ENCODE measurements around the gene TNIP1. TPM values are rescaled to one million over a fixed set of nuclear protein-coding genes. Genes with fewer than 3 reads are reported as not detected.

The TNIP1 gene
- total RNA-seq, 6 donors from 2014 or later = 109 to 166 (median 130) TPM

DNA sequence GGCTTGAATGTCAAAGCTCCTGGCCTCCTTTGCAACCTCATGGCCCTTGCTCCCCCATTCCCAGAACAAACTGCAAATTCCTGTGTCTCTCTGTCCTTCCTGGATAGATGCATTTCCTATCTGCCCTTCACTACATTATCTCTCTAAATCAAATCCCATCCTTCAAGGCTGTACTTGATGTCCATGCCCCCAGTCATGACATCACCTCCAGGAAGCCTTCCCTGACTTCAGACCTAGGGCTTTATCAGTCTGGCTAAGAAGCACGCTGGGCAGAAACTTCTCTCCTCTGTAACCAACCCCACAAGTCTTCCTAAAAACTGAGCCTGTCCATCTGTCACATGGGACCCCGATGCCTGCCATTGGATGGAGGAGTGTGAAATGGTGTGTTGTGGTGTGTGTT lies 25.7 kb upstream of the TNIP1 start:
- H3K9me3 ChIP-seq = no peaks in the 10 kb centered on the region
- H3K36me3 ChIP-seq = peaks cover 0 to 70% (median 17%) of the 10 kb centered on the region in 4 donors
- H3K27me3 ChIP-seq = no peaks in the 10 kb centered on the region
- peak overlapping the region in 1 of 4 donors; percentile 28 for H3K27ac ChIP-seq
- DNase-seq (no peak), ATAC-seq (ENCODE audit: low FRiP score in 2 of 2) (no peak)
- no peak overlapping the region for H3K4me3 ChIP-seq
- no peak for TF ChIP-seq CTCF (IDR thresholded peaks at IDR 0.05)
- TF ChIP-seq POLR2A (IDR thresholded peaks at IDR 0.05) = no peak
- TF ChIP-seq POLR2AphosphoS5 (IDR thresholded peaks at IDR 0.05) = no peak
- TF ChIP-seq EP300 (IDR thresholded peaks at IDR 0.05) = no peak
- WGBS, 2 donors = 85 to 93% methylated on average over 2 of the region's 2 CpGs
- H3K4me1 ChIP-seq = peaks cover 30 to 42% (median 42%) of the 10 kb centered on the region in 4 donors

DNA sequence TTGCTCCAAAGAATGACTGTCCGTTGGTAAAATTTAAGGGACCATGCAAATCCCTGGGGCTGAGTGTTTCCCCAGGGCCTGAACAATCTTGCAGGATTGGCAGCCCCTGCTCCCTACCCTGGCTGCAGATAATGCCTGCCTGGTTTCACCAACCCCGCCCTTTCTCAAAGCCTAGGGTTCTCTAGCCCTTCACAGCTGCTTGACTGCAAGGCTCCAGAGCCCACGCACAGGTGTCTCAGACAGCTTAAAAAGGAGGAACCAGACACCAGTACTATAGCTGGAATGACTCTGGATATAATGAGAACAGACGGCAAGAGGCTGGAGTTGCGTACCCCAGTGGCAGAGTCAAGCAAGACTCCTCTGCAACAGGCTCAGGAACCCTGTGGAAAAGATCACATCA lies 25.2 kb upstream of the TNIP1 start:
- Histone ChIP-seq H3K36me3 (peaks cover 0 to 70% (median 19%) of the 10 kb centered on the region in 4 donors), H3K9me3 (no peaks in the 10 kb centered on the region), H3K27ac (no peak overlapping the region), H3K4me3 (no peak overlapping the region), H3K4me1 (peaks cover 35 to 47% (median 46%) of the 10 kb centered on the region in 4 donors), H3K27me3 (no peaks in the 10 kb centered on the region)
- DNase-seq = no peak
- TF ChIP-seq POLR2A (IDR thresholded peaks at IDR 0.05) (no peak), EP300 (IDR thresholded peaks at IDR 0.05) (no peak), POLR2AphosphoS5 (IDR thresholded peaks at IDR 0.05) (no peak), CTCF (IDR thresholded peaks at IDR 0.05) (no peak)
- 82 to 90% methylated on average over 5 of the region's 5 CpGs for WGBS, 2 donors
- no peak for ATAC-seq (ENCODE audit: low FRiP score in 2 of 2)

GRCh38 chr5:151105561-151105960 lies 24.7 kb upstream of the TNIP1 start:
- Histone ChIP-seq H3K4me3 (no peak overlapping the region), H3K36me3 (peaks cover 0 to 75% (median 17%) of the 10 kb centered on the region in 4 donors), H3K4me1 (peaks cover 40 to 52% (median 51%) of the 10 kb centered on the region in 4 donors), H3K27ac (peak overlapping the region in 1 of 4 donors; percentile 33), H3K9me3 (no peaks in the 10 kb centered on the region), H3K27me3 (no peaks in the 10 kb centered on the region)
- TF ChIP-seq POLR2A (IDR thresholded peaks at IDR 0.05) (no peak), POLR2AphosphoS5 (IDR thresholded peaks at IDR 0.05) (no peak), EP300 (IDR thresholded peaks at IDR 0.05) (no peak), CTCF (IDR thresholded peaks at IDR 0.05) (no peak)
- no peak for DNase-seq
- no peak for ATAC-seq (ENCODE audit: low FRiP score in 2 of 2)
- WGBS, 2 donors = 73 to 81% methylated on average over 2 of the region's 2 CpGs

- no peak overlapping the region for H3K4me3 ChIP-seq
- peak overlapping the region; percentile 19 to 75 (median 62) for H3K27ac ChIP-seq
- DNase-seq = no peak
- H3K9me3 ChIP-seq = no peaks in the 10 kb centered on the region
- H3K36me3 ChIP-seq = peaks cover 0 to 69% (median 12%) of the 10 kb centered on the region in 4 donors
- TF ChIP-seq CTCF (IDR thresholded peaks at IDR 0.05) (no peak), POLR2AphosphoS5 (IDR thresholded peaks at IDR 0.05) (peak; percentile 68 to 72), POLR2A (IDR thresholded peaks at IDR 0.05) (no peak), EP300 (IDR thresholded peaks at IDR 0.05) (peak in 1 of 4 donors; percentile 24)
- ATAC-seq (ENCODE audit: low FRiP score in 2 of 2) = peak in 1 of 2 donors; percentile 37
- WGBS, 2 donors = 82 to 89% methylated on average over 4 to 5 of the region's 5 CpGs
- no peaks in the 10 kb centered on the region for H3K27me3 ChIP-seq
- H3K4me1 ChIP-seq = peaks cover 46 to 59% (median 57%) of the 10 kb centered on the region in 4 donors
Measured at GRCh38 chr5:151104795-151105194, 24.0 kb upstream of the TNIP1 start.

DNA sequence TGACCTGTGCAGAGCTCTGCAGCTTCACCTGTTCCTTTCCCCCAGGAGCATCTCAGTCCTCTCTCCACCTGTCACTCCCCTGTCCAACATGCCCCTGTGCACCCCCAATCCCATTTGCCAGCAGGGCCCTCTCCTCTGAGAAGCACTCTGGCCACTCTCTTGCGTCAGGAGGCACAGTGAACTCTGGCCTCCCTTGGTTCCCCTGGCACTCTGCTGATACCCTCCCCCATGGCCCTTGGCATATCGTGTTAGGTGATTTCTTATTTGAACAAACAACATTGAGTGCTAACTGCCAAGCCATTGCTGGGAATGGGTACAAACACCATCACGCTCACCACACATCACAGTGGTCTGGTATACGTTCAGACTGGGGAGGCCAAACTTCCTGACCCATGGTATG lies 20.9 kb upstream of the TNIP1 start:
- H3K36me3 ChIP-seq = peaks cover 0 to 46% (median 5%) of the 10 kb centered on the region in 4 donors
- no peak overlapping the region for H3K4me3 ChIP-seq
- H3K27me3 ChIP-seq = no peaks in the 10 kb centered on the region
- DNase-seq = peak in 1 of 2 donors; percentile 59
- H3K27ac ChIP-seq = peak overlapping the region in 3 of 4 donors; percentile 59 to 83 (median 68)
- TF ChIP-seq POLR2AphosphoS5 (IDR thresholded peaks at IDR 0.05) = no peak
- TF ChIP-seq EP300 (IDR thresholded peaks at IDR 0.05) = no peak
- no peak for TF ChIP-seq POLR2A (IDR thresholded peaks at IDR 0.05)
- no peak for TF ChIP-seq CTCF (IDR thresholded peaks at IDR 0.05)
- ATAC-seq (ENCODE audit: low FRiP score in 2 of 2) = no peak
- H3K9me3 ChIP-seq = no peaks in the 10 kb centered on the region
- H3K4me1 ChIP-seq = peaks cover 40 to 57% (median 48%) of the 10 kb centered on the region in 4 donors
- WGBS, 2 donors = 75 to 79% methylated on average over 4 of the region's 4 CpGs
